Measurements from ENCODE around the gene TYSND1.
"Not testable (repeated sequence)": the region's sequence is repeated elsewhere in the genome, so short reads cannot be mapped to it uniquely, and the experiment has no call there.

Gene TYSND1, protein sequence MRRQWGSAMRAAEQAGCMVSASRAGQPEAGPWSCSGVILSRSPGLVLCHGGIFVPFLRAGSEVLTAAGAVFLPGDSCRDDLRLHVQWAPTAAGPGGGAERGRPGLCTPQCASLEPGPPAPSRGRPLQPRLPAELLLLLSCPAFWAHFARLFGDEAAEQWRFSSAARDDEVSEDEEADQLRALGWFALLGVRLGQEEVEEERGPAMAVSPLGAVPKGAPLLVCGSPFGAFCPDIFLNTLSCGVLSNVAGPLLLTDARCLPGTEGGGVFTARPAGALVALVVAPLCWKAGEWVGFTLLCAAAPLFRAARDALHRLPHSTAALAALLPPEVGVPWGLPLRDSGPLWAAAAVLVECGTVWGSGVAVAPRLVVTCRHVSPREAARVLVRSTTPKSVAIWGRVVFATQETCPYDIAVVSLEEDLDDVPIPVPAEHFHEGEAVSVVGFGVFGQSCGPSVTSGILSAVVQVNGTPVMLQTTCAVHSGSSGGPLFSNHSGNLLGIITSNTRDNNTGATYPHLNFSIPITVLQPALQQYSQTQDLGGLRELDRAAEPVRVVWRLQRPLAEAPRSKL

GRCh38 chr10:70146489-70147258, at the start of gene TYSND1:
TYSND1 (minus strand) TSS chr10:70146700; CDS start chr10:70146586, 114 bp downstream.
- peak; percentile 95 for DNase-seq

GRCh38 chr10:70193391-70193844, 46.9 kb upstream of the TYSND1 start:
- no peak for DNase-seq

DNA sequence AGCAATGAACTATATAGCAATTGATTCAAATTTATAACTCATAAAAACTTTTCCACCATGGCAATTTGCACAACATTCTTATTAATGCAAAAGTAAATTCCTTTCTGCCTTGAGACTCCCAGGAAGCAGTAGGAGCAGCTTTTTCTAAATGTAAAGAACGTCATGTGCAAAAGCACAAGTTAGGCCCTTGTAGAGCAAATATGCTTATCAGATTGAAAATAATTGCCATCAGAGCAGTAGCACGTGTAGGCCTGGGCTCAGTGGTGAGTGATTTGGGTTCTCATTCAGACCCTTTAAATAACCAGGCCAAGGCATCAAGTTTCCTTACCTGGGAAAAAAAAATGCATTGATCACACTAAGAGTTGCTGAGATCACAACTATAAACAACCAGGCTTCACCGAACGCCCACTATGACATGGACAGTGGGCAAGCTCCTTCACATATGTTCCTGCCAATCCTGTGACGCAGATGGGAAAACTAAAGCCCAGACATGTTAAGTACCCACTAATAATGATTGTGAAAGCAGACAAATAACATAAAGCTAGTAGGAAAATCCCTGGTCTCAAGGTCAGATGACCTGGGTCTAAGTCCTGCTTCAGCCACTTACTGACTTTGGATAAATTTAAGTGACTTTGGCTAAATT, 45.9 kb upstream of the TYSND1 start:
- peak; percentile 54 for DNase-seq

DNA sequence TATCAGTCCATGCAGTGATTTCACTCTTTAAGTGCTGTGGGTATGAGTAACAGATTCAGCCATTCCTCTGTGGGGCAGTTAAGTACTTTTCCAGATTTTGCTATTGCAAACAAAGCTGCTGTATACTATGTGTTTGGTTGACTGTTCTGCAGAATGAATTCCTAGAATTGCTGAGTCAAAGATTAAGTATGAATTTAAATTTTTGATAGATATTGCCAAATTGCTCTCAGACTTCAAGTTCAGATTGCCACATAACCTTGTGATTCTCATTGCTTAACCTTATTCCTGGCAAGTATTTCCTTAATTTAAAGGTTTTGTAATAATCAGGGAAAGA, 45.4 kb upstream of the TYSND1 start:
- no peak for DNase-seq

GRCh38 chr10:70191161-70191971, 44.9 kb upstream of the TYSND1 start:
- DNase-seq: no peak

GRCh38 chr10:70190581-70190980, 44.1 kb upstream of the TYSND1 start:
- DNase-seq: no peak

- no peak for DNase-seq
Measured at GRCh38 chr10:70190102-70190501, 43.6 kb upstream of the TYSND1 start.

GRCh38 chr10:70188768-70189167, 42.3 kb upstream of the TYSND1 start:
- DNase-seq: no peak

GRCh38 chr10:70186571-70186970, 40.1 kb upstream of the TYSND1 start:
- no peak for DNase-seq

DNA sequence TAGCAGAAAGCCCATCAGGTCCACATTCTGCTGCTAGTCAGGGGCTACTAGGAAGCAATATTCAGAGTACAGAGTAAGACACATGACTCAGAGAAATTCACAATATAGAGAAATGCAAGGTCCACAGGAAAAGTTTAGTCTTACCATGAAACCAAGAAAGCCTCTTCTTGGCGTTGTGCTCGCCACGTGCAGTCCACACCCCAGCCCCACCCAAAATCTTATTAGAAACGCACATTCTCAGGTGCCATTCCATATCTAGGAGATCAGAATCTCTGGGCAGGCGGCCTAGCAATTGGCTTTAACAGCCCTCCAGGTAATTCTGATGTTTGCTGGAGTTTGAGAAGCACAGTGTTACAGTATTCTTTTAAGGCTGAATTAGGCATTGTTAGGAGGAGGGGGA, 39.6 kb upstream of the TYSND1 start:
- DNase-seq: no peak

DNA sequence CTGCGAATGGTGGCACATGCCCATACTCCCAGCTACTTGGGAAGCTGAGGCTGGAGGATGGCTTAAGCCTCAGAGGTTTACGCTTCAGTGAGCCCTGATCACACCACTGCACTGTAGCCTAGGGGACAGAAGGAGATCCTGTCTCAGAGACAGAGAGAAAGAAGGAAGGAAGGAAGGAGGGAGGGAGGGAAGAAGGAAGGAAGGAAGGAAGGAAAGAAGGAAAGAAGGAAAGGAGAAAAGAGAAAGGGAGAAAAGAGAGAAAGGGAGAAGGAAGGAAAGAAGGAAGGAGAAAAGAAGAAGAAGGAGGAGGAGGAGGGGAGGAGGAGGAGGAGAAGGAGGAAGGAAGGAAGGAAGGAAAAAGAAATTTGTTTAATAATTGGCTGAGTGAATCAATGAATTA, 36.8 kb upstream of the TYSND1 start:
- DNase-seq: no peak

GRCh38 chr10:70179209-70179608, 32.7 kb upstream of the TYSND1 start:
- not testable (repeated sequence) for DNase-seq

DNA sequence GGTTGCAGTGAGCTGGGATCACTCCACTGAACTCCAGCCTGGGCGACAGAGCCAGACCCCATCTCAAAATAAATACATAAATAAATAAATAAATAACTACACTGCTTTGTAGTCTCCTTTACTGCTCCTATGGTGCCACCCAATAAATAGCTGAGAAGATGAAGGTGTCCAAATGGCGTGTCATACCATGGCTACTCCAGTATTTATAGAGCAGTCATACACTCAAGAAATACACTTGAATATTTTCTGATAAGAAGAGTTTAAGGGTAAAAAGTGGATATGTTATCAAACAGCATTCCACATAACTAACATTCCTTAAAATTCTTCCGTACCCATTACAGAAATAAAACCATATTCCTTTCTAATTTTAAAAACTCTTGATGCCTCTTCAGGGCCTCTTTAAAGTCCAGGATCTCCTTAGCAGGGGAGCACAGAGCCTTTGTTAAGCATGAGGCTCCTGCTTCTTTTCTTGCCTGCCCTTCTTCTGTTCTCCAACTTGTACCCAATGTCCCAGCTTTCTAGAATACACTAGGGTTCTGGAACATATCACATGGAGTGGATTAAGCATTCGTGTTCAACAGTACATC, 31.7 kb upstream of the TYSND1 start:
- no peak for DNase-seq

DNA sequence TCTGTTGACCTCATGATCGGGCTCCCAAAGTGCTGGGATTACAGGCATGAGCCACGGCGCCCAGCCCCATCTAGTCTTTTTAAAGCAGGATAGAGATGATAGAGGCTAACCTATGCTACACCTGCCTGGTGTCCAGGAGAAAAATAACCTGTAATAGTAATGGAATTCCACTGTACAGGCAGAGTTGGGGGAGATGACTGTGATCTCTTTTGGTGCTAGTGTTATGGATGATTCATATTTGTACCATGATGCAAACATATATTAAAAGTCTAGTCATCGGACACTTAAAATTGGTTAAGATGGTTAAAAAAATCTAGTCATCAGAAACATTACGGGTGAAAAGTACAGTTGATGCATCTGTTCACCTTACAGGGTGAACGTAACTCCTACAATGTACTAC, 29.9 kb upstream of the TYSND1 start:
- no peak for DNase-seq

DNA sequence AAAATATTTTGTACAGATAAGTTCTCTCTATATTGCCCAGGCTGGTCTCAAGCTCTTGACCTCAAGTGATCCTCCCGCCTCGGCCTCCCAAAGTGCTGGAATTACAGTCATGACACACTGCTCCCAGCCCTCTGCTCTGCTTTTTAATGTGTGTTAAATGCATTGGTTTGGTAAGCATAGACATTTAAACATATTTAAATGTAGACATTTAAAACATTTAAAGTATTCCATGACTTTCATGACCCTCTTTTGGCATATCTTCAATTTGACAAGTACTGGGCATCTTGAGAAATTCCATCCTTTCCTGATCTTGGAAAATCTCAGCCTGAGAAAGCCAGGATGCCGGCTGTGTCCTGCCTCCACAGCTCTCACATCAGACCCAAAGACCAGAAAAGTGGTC, 29.0 kb upstream of the TYSND1 start:
- DNase-seq: no peak

DNA sequence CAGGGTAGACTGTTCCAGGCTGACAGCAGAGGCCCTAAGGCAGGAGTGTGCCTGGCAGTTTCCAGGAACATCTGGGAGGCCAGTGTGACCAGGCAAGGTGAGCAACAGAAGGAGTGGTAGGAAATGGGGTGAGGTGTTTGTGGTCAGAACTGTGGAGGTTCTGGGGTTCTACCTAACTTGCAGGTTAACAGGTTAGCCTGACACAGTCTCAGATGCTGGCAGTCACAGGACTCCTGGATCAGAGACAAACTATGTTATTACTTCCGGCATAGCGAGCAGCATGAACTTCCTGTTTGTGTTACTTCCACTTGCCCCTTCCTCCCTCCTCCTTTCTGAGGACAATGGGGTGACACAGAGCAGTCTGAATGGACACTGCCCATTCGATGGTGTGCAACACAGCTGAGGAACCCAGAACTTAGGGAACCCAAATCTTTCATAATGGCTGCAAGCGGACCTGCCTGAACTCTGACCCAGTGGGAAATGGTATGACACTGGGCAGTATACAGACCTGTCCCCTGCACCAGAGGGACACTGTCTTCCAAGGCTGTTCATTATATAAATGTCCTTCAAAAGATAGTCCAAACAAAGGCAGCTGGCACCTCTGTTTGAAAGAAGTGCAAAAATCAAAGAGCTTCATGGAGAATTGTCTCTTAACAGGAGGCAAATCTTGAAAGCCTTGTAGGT, 27.7 kb upstream of the TYSND1 start:
- DNase-seq: no peak

DNA sequence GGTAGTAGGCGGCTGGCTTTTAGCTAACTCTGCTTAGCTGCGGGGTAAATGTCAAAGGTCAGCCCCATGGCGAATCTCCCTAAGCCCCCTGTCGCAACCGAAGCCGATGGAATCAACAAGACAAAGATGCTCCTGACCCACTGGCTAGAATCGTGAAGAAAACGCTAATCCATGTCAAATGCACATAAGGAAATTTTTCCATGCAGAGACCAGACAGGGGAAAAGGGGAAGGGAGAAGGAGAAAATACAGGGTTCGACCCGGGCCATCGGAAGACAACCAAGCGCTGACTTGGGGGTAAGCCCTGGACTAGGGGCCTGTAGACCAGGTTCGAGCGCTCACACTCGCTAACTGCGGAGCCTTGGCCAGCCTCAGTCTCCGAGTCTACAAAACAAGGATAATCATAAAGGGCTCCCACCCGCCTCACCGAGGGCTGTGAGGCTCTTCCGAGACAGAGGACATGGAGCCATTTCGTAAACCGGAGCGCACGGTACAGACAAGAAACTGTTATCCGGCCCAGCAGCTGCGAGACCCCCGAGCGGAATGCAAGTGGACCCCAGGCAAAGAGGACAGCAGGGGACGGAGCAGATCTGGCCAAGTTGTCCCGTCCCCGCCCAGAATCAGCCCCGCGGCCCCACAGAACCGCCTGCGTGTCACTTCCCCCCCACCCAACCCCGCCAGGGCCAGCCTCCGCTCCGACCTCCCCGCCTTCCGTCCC, 23.3 kb upstream of the TYSND1 start:
- DNase-seq: no peak

DNA sequence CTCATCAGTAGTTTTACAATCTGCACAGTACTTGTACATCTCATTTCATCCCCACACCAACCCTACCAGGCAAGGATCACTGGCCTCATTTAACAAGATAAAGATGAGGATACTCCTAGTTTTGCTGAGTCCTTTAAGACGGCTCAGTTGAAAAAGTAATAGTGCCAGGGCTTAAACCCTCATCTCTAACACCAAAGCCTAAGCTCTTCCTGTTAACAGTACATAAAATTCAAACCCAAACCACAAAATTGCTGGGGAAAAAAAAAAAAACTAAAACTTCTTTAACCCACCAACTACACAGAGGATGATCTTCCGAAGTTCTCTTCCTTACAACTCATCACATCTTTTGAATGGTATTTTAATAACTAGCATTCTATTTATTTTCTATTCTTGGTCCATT, 22.5 kb upstream of the TYSND1 start:
- DNase-seq: no peak

DNA sequence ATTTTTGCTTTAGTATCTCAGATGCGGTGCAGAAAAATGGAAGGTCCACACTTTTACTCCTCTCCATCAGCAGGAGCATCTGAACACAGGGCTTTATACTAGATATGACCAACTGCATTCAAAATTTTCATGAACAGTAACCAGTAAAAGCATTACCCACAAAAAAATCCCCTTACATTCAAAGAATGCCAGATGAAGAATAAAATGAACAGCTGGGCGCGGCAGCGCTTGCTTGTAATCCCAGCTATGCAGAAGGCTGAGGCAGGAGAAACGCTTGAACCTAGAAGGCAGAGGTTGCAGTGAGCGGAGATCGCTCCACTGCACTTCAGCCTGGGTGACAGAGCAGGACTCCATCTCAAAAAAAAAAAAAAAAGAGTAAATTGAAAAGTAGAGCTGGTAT, 20.7 kb upstream of the TYSND1 start:
- no peak for DNase-seq

- no peak for DNase-seq
Measured at GRCh38 chr10:70166394-70166793, 19.9 kb upstream of the TYSND1 start.

- DNase-seq: no peak
Measured at GRCh38 chr10:70164163-70164562, 17.7 kb upstream of the TYSND1 start.
